HG03571 (cell line): Measurements from ENCODE around the gene FCER2.
"Not testable (repeated sequence)": the region's sequence is repeated elsewhere in the genome, so short reads cannot be mapped to it uniquely, and the experiment has no call there.

Experiments used
- ATAC-seq: cut with Tn5 transposase; IDR thresholded peaks from one replicate; pipeline ENCODE4 v1.9.1; 2021; ENCODE audit not compliant: unreplicated experiment

Gene FCER2, protein sequence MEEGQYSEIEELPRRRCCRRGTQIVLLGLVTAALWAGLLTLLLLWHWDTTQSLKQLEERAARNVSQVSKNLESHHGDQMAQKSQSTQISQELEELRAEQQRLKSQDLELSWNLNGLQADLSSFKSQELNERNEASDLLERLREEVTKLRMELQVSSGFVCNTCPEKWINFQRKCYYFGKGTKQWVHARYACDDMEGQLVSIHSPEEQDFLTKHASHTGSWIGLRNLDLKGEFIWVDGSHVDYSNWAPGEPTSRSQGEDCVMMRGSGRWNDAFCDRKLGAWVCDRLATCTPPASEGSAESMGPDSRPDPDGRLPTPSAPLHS

DNA sequence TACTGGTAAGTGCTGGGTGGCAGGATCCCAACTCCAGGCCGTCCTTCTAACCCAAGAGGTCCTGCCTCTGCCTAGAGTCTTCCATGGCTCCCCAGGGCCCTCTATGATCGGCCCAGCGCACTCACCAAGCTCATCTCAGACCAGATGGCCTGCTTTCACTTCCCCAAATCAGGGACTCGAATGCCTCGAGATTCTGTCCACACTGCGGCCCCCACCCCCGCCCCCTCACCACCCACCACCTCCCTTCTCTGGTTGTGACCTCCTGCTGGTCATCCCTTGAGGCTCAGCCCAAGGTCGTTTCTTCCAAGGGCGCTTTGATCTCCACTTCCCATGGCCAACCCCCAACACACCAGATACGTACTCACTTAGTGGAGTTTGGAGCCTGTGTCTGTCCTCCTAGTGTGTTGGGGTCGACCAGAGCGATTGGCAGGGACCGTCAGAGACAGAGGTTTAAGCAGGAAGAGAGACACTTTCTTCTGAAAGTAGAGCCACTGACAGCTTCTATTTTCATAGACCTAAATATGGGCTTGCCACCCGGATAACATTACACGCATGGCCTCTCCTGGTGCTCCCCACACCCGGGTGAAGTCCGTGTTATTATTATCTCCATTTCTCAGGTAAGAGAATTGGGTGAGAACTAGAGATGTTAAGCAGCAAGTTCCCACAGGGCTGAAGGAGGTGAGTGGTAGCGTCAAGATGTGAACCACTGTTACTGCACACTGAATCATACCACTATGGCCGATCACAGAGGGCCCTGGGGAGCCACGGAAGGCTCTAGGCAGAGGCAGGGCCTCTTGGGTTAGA is at the start of gene FCER2:
TSS of gene FCER2 (minus strand) at position 478 of the 804 bp plus-strand sequence. CDS start 2,371 bp downstream, outside the sequence.
- peak; percentile 44 for ATAC-seq

GRCh38 chr19:7751157-7751783 is 49.3 kb upstream of the FCER2 start:
- no peak for ATAC-seq

GRCh38 chr19:7748756-7749155 is 46.8 kb upstream of the FCER2 start:
- no peak for ATAC-seq

DNA sequence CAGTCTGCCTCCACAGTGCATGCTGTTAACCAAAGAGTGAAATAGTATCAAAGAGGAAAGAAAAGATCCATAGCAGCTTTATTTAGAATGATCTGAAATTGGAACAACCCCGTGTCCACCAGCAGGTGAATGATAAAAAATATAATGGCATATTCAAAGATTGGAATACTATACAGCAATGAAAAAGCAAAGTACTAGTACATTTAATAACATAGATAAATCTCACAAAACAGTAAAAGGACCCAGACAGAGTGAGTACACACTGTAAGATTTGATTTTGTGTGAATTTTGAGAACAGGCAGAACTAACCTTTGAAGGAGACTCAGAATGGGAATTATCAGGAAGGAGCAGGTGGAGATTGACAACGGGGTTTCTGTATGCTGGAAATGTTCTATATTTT is 46.2 kb upstream of the FCER2 start:
- ATAC-seq, result no peak

DNA sequence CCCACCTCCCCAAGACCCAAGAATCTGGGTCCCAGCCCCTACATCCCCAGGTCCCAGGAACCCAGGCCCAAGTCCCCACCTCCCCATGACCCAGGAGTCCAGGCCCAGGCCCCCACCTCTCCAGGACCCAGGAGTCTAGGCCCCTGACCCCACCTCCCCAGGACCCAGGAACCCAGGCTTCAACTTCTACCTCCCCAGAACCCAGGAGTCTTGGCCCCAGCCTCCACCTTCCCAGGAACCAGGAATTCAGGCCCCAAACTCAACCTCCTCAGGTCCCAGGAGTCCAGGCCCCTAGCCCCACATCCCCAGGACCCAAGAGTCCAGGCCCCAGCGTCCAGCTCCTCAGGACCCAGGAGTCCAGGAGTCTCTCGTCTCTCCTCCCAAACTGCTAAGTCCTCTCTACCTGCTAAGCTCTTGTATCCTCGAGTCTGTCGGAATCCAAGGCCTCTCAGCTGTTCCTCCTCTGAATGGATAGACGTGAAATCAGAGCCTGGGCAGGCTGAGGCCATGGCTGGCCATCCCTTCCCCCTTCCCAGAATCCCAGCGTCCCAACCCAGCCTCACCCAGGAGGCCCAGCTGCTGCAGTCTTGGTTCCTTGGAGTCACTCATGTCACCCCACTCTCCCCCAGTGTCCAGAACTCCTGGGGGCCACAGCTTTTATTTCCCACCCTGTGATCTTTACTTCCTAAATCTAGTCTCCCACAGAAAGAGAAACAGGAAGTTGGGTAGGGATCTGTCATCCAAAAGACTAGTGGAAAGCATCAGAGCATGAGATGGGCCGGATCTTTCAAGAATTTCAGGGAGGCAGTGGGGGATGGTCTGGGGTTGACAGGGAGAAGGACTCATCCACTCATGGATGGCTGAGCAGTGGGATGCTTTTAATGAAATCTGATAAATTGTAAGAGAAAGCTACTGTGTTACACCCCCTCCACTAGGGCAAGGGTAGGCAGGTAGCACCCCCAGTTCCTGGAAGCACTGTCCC is 45.3 kb upstream of the FCER2 start, which contains the start of gene CD209:
TSS of gene CD209 (minus strand) at position 632 of the 982 bp plus-strand sequence. CDS start at position 609, 23 bp downstream.
- ATAC-seq, result no peak

- ATAC-seq, result not testable (repeated sequence)
These were observed 44.4 kb upstream of the FCER2 start for GRCh38 chr19:7746306-7746705.

DNA sequence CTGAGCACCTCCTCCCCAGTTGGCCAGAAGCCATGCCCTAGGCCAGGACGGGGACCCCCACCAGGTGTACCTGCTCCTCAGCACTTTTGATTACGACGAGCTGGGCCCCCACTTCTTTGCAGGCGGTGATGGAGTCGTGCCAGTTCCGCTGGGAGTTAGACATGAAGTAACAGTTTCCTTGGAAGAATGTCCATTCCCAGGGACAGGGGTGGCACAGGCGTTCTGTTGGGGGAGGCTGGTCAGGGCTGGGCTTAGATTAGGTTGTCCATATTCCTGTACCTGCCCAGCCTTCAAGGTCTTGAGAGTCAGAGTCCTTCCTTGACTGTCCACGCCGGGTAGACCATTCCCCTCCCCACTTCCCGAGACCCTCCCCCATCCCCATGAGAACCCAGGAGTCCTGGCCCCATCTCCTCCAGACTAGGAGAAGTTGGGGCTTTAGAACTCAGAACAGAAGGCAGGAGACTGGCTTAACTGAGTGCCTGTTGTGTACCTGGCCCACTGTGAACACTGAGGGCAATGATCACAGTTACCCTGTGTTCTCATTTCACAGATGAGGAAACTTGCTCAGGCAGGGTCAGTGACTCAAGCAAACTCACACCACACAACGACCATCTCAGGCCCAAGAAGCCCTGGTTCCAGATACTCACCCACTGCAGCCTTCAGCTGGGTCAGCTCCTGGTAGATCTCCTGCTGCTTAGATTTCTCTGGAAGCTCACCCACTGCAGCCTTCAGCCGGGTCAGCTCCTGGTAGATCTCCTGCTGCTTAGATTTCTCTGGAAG is 43.1 kb upstream of the FCER2 start:
- ATAC-seq, result no peak

DNA sequence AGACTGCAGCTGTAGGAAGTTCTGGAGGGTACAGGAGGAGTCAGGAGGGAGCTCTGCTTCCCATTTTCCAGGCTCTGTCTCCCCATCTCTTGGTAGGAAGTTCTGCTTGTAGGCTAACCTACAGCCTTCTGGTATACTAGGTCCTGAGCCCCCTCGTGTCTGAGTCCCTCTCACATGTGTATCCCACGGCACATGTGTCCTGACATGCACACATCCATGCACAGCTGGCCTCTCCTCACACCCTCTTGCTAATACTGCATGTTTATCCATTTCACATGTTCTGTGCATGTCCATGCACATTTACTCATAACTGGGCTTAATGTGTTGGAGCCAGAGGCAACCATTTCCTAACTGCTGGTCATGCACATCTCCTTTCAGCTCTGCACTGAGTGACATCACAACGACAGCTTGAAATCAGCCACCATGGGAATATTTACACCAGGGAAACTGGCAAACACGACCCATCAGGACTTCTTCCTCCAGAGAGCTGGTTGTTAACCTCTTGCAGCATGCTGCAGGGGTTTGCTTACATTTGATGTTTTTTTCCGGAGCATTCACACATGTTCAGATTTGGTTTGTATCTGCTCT is 42.4 kb upstream of the FCER2 start:
- ATAC-seq, result no peak

DNA sequence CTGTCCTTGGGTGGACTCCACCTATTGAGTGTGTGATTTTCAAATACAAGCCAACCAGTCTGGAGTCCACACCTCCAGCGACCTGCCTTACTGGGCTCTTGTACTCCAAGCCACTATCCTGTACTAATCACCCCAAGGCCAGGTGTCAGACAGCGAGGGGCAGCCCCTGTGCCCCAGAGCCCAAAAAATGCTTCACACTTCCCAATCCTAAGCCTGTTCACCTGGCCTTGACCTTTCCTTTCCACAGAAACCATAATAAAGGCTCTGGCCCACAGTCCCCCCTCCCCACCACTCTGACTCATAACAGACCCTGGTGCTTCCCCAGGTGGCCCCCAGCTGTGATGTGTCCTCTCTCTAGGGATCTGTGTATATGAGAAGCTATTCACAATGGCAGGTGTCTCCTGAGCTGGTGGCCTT is 41.5 kb upstream of the FCER2 start:
- peak; percentile 46 for ATAC-seq

- no peak for ATAC-seq
These were observed 41.1 kb upstream of the FCER2 start for GRCh38 chr19:7742991-7743390.

DNA sequence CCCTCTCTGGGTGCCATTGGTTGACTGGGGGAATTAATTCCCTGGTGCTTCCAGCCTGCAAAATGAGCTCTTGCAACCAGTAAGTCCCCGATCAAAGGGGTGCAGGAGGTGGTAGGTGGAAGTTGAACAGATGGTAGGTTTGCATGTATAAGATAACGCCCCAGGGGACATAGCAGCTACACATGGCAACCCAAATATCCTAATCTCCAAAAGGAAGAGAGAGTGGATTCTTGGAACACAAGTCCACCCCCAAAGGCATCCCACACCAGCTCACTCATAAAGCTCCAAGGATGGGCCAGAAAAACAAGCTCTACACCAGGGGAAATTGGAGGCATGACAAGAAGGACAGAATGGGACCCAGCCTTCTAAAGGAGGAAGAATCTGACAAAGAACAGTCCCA is 40.6 kb upstream of the FCER2 start:
- no peak for ATAC-seq

- no peak for ATAC-seq
These were observed 38.7 kb upstream of the FCER2 start for GRCh38 chr19:7740682-7741054.

GRCh38 chr19:7739801-7740681 is 38.1 kb upstream of the FCER2 start:
- no peak for ATAC-seq

DNA sequence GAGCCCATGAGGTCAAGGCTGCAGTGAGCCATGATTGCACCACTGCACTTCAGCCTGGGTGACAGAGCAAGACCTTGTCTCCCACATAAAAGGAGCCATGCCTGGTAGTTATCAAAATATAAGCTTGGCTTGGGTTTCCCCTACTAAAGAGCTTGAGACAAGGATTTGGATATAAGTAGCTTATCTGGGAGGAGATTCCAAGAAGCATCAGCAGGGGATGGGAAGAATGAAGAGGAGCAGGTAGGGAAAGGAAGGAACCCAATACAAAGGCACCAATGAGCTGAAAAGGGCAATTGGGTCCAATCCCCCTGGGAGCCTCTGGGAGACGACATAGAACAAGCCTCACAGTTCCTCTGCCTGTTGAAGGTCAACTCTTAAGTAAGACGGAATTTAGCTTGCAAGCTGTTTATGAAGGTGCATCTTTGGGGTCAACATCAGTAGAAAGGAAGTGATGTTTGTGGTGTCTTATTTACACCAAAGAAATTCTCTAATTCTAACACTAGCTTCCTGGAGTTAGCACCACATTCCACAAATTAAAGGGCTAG is 37.4 kb upstream of the FCER2 start:
- ATAC-seq, result no peak

- ATAC-seq, result no peak
These were observed 36.1 kb upstream of the FCER2 start for GRCh38 chr19:7738023-7738422.

- no peak for ATAC-seq
These were observed 35.3 kb upstream of the FCER2 start for GRCh38 chr19:7737215-7737614.

DNA sequence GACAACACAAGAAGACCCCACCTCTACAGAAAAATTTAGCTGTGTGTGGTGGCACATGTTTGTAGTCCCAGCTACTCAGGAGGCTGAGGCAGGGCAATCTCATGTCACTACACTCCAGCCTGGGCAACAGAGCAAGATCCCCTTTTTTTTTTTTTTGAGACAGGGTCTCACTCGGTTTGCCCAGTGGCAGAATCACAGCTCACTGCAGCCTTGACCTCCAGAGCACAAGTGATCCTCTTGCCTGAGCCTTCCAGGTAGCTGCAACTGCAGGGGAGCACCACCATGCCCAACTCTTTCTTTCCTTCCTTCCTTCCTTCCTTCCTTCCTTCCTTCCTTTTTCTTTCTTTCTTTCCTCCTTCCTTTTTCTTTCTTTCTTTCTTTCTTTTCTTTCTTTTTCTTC is 34.2 kb upstream of the FCER2 start:
- ATAC-seq, result no peak
